ACC112 (cell line): ENCODE results near the gene GPR33.
"Not testable (repeated sequence)": the region's sequence is repeated elsewhere in the genome, so short reads cannot be mapped to it uniquely, and the experiment has no call there.

Source experiments
- H2AFZ ChIP-seq: fragments of 200-600 bp; sonication (generic); one replicate; pipeline ENCODE4 v1.6.0; 2017; ENCODE audit warnings: antibody characterized with exemption, low read length; ENCODE audit not compliant: unreplicated experiment
- H3K27ac ChIP-seq: fragments of 200-600 bp; sonication (generic); 2 replicates; pipeline ENCODE4 v1.5.1; 2014; ENCODE audit warnings: low read depth, mild to moderate bottlenecking, antibody characterized with exemption, low read length, moderate library complexity
- H3K27me3 ChIP-seq: fragments of 200-600 bp; sonication (generic); 2 replicates; pipeline ENCODE4 v1.6.1; 2014; ENCODE audit warnings: mild to moderate bottlenecking, antibody characterized with exemption, low read length, moderate library complexity, mixed read lengths; ENCODE audit not compliant: insufficient read depth
- H3K36me3 ChIP-seq: fragments of 200-600 bp; sonication (generic); 2 replicates; pipeline ENCODE4 v1.6.1; 2016; ENCODE audit warnings: mild to moderate bottlenecking, antibody characterized with exemption, low read length, moderate library complexity, mixed read lengths; ENCODE audit not compliant: insufficient read depth
- H3K4me1 ChIP-seq: fragments of 200-600 bp; sonication (generic); one replicate; pipeline ENCODE4 v1.6.1; 2016; ENCODE audit warnings: low read length, mixed read lengths; ENCODE audit not compliant: insufficient read depth, unreplicated experiment, control insufficient read depth
- H3K4me3 ChIP-seq: fragments of 200-600 bp; sonication (generic); 2 replicates; pipeline ENCODE4 v1.5.1; 2014; ENCODE audit warnings: mild to moderate bottlenecking, low read depth, low read length
- H3K79me2 ChIP-seq: fragments of 200-600 bp; sonication (generic); one replicate; pipeline ENCODE4 v1.6.0; 2016; ENCODE audit warnings: low read length; ENCODE audit not compliant: control insufficient read depth, unreplicated experiment, insufficient read depth

The GPR33 gene

DNA sequence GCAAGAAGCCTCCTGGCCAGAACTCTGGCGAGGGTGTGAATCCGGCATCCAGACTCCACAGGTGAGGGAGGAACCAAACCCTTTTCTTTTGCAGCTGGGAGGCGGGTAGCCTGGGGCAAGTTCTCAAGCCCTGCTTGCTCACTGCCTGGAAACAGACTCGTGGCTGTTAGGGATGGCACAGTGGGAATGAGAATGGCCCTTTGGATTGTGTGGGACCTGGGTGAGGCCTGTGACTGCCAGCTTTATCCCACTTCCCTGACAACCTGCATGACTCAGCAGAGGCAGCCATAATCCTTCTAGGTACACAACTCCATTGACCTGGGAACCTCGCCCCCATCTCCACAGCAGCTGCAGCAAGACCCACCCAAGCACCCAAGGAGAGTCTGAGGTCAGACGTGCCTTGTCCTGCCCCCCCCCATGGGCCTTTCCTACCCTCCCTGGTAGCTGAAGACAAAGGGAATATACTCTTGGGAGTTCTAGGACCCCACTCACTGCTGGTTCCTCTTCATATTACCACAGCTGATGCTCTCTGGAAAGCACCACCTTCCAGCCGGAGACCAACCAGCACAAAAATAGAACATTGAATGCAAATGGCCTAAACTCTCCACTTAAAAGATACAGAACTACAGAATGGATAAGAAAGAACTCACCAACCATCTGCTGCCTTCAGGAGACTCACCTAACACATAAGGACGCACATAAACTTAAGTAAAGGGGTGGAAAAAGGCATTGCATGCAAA is 5.1 kb upstream of the GPR33 start:
- Histone ChIP-seq H3K36me3 (no peaks in the 10 kb centered on the region), H3K27me3 (no peaks in the 10 kb centered on the region), H3K4me1 (no peaks in the 10 kb centered on the region), H3K27ac (no peak overlapping the region), H3K4me3 (no peak overlapping the region), H3K79me2 (no peaks in the 10 kb centered on the region), H2AFZ (no peak overlapping the region)

DNA sequence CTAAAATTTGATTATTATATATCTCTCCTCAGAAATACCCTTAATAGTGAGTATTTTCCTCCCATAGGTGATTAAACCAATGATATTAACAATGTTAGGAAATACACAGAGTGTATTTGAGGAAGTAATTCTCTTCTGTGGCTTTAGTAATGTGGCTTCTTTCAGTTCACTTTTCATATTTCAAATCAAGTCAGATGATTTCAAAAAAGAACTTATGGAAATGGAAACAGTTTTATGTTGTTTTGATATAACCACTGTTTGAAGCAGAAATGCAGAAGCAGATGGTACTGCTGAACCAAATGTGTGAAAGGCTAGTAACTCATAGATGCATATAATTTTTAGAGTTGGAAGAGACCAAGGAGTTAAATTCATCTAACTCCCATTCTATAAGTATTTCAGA is 1.9 kb upstream of the GPR33 start:
- Histone ChIP-seq H3K4me1 (no peaks in the 10 kb centered on the region), H3K36me3 (no peaks in the 10 kb centered on the region), H3K79me2 (no peaks in the 10 kb centered on the region), H3K27ac (no peak overlapping the region), H3K4me3 (no peak overlapping the region), H3K27me3 (no peaks in the 10 kb centered on the region), H2AFZ (no peak overlapping the region)

- no peaks in the 10 kb centered on the region for H3K79me2 ChIP-seq
- no peaks in the 10 kb centered on the region for H3K27me3 ChIP-seq
- no peaks in the 10 kb centered on the region for H3K4me1 ChIP-seq
- H3K36me3 ChIP-seq = no peaks in the 10 kb centered on the region
- H2AFZ ChIP-seq = no peak overlapping the region
- H3K27ac ChIP-seq = no peak overlapping the region
- no peak overlapping the region for H3K4me3 ChIP-seq
Measured at GRCh38 chr14:31486764-31487163, 1.1 kb downstream of the GPR33 start.

- no peaks in the 10 kb centered on the region for H3K36me3 ChIP-seq
- no peak overlapping the region for H3K27ac ChIP-seq
- H3K4me3 ChIP-seq = no peak overlapping the region
- no peak overlapping the region for H2AFZ ChIP-seq
- no peaks in the 10 kb centered on the region for H3K79me2 ChIP-seq
- H3K4me1 ChIP-seq = no peaks in the 10 kb centered on the region
- no peaks in the 10 kb centered on the region for H3K27me3 ChIP-seq
Measured at GRCh38 chr14:31484754-31485153, 3.1 kb downstream of the GPR33 start.

DNA sequence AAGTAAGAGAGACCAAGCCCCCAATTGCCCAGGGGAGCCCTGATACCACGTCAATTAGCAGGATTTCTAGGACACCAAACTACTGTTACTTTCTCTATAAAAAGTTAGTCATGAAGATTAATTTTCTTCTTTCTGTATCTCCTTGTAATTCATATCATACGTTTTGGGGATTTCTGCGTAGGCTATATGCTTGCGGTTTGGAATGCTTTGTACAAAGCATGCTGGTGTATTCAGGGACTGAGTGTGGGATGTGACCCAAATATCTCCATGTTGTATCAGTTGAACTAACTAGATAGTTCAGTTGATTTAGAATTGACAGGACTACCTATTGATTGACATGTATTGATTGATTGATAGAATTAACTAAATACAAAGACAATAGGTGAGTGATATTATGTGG is 7.7 kb downstream of the GPR33 start:
- no peak overlapping the region for H2AFZ ChIP-seq
- peaks cover 9% of the 10 kb centered on the region; the same call in 1 of the 2 replicates for H3K27me3 ChIP-seq
- H3K4me3 ChIP-seq = no peak overlapping the region
- no peak overlapping the region for H3K27ac ChIP-seq
- H3K79me2 ChIP-seq = no peaks in the 10 kb centered on the region
- no peaks in the 10 kb centered on the region for H3K4me1 ChIP-seq
- H3K36me3 ChIP-seq = no peaks in the 10 kb centered on the region

DNA sequence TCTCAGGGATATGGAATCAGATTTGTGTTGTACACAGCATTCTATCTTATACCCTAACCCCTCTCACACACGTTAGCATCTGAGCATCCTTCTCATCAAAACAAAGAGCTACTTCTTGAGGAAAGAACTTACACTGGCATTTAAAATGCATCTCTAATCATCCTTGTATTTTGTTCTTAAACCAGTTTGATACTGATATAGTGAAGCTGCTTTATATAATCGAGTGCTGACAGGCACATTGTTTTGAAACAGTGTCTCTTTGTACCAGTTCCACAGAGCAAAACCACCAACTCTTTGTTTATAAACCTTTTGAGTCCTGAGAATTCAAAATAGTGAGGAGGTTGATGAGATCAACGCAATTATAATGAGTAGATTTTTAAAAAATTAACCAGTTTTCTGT is 8.8 kb downstream of the GPR33 start:
- no peak overlapping the region for H3K4me3 ChIP-seq
- peaks cover 13% of the 10 kb centered on the region; the same call in 1 of the 2 replicates for H3K27me3 ChIP-seq
- H3K79me2 ChIP-seq = no peaks in the 10 kb centered on the region
- no peaks in the 10 kb centered on the region for H3K4me1 ChIP-seq
- H3K27ac ChIP-seq = no peak overlapping the region
- H2AFZ ChIP-seq = no peak overlapping the region
- no peaks in the 10 kb centered on the region for H3K36me3 ChIP-seq

- no peaks in the 10 kb centered on the region for H3K36me3 ChIP-seq
- peaks cover 13% of the 10 kb centered on the region; the same call in 1 of the 2 replicates for H3K27me3 ChIP-seq
- no peak overlapping the region for H2AFZ ChIP-seq
- H3K27ac ChIP-seq = no peak overlapping the region
- no peak overlapping the region for H3K4me3 ChIP-seq
- H3K4me1 ChIP-seq = no peaks in the 10 kb centered on the region
- no peaks in the 10 kb centered on the region for H3K79me2 ChIP-seq
Measured at GRCh38 chr14:31477248-31477647, 10.6 kb downstream of the GPR33 start.

DNA sequence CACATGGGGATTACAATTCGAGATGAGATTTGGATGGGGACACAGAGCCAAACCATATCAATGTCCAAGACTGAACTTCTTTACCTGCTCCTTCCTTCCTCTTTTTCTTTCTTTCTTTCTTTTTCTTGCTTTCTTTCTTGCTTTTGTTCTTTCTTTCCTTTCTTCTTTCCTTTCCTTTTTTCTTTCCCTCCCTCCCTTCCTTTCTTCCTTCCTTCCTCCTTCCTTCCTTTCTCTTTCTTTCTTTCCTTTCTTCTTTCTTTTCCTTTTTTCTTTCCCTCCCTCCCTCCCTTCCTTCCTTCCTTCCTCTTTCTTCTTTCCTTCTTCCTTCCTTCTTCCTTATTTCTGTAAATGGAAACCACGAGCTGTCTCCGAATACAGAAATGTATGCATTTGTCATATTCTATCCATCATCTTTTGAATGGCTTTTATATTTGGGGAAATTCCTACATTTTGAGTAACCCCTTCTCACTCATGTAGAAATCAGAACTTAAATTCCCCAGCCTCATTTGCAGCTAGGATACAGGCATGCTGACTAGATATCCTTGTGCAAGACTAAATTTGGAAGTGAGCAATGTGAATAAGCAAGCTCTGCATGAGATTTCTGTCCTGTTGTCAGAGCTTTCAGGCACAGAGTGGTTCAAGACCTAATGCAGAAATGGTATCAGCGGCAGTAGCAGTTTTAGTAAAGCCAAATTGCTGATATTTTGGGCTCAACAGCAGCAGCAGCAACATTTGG is 11.5 kb downstream of the GPR33 start:
- Histone ChIP-seq H3K27ac (no peak overlapping the region), H3K36me3 (no peaks in the 10 kb centered on the region), H2AFZ (no peak overlapping the region), H3K4me3 (no peak overlapping the region), H3K79me2 (no peaks in the 10 kb centered on the region), H3K27me3 (peaks cover 13% of the 10 kb centered on the region; the same call in 1 of the 2 replicates), H3K4me1 (no peaks in the 10 kb centered on the region)

GRCh38 chr14:31466554-31466953 is 21.3 kb downstream of the GPR33 start:
- Histone ChIP-seq H3K79me2 (no peaks in the 10 kb centered on the region), H3K36me3 (no peaks in the 10 kb centered on the region), H3K4me1 (peaks cover 5% of the 10 kb centered on the region), H3K27me3 (no peaks in the 10 kb centered on the region), H3K27ac (no peak overlapping the region), H2AFZ (no peak overlapping the region), H3K4me3 (no peak overlapping the region)

DNA sequence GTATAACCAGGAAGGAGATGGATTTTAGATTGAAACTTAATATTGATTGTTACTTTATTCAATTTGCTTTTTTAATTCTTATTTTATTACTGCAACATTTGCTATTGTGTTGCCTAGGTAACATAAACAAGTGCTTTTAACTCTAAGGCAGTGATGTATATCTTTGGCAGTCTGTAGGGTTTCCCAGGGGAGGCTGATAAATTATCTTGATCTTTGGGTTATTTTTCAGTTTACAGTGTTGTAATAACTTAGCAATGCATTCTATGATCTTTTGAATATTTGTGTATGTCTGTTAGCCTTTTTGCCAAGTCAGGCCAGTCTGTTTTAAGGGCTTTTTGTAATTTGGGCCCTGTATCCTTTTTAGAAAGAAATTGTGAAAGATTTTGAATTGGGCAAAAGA is 22.7 kb downstream of the GPR33 start:
- Histone ChIP-seq H3K4me3 (no peak overlapping the region), H3K36me3 (no peaks in the 10 kb centered on the region), H2AFZ (no peak overlapping the region), H3K27me3 (no peaks in the 10 kb centered on the region), H3K27ac (peak overlapping the region; percentile 63), H3K79me2 (no peaks in the 10 kb centered on the region), H3K4me1 (peaks cover 5% of the 10 kb centered on the region)

GRCh38 chr14:31462450-31462849 is 25.4 kb downstream of the GPR33 start:
- H3K4me1 ChIP-seq, H2AFZ ChIP-seq, H3K36me3 ChIP-seq, H3K79me2 ChIP-seq, H3K27me3 ChIP-seq, H3K4me3 ChIP-seq, H3K27ac ChIP-seq: not testable (repeated sequence)
